BE2C (cell line): ENCODE results near the gene RPH3AL.

Experiments
- DNase-seq: peaks from one replicate; pipeline ENCODE4 v3.0.0-alpha.2; 2020
- H3K27me3 ChIP-seq: fragments of 250-450 bp; sonication (Bioruptor Pico); 2 replicates; pipeline ENCODE4 v1.5.1; 2020; ENCODE audit warnings: mild to moderate bottlenecking
- H3K36me3 ChIP-seq: fragments of 250-450 bp; sonication (Bioruptor Pico); 2 replicates; pipeline ENCODE4 v1.5.1; 2020; ENCODE audit warnings: mild to moderate bottlenecking
- H3K4me1 ChIP-seq: fragments of 250-450 bp; sonication (Bioruptor Pico); 2 replicates; pipeline ENCODE4 v1.5.1; 2020
- H3K4me3 ChIP-seq: 2 replicates; pipeline ENCODE4 v1.5.1; 2011; ENCODE audit warnings: low read depth, low read length
- H3K9me3 ChIP-seq: fragments of 250-450 bp; sonication (Bioruptor Pico); 2 replicates; pipeline ENCODE4 v1.5.1; 2020
- TF ChIP-seq, protein P1 (sequence below): IDR thresholded peaks from 2 replicates; pipeline ENCODE4 v1.5.1; 2012; ENCODE audit warnings: mild to moderate bottlenecking, low read depth, low read length

RPH3AL gene

DNA sequence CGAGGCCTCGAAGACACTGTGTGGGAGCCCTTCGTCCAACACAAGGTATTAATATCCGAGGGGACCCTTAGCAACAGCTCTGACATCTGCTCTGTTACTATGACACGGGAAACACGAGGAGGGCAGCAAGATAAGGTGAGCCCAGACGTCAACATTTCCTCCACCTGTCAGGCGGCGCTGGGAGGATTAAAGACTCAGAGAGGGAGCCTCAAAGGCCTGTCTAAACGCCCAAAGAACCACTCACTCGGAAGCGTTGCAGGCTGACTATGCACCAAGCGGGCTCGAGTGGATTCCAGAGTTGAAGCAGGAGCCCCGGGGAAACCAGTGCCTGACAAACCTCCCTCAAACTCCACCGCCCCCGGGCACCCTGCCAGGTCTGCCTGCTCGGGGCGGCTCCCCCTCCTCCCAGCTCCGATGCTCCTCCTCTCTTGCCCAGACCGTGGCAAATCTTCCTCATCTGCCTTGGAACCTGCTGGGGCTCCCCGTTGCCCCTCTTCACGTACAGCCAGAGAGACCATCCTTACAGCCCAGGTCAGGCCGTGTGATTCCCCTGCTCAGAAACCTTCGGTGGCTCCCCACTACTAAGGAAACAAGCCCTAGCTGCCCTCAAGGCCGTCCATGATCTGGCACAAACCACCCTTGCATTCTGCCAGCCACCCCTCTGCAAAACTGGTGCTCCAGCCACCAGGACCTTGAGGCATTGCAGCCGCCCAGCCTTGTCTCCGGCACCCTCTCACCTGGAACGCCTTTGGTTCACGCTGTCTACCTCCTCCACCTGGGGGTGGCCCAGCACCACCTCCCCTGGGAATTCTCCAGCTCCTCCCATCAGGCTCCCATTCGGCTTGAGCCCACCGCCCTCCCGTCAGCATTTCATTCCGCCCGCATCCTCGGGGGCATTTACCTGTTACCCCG is 16.2 kb downstream of the RPH3AL start:
- no peaks in the 10 kb centered on the region for H3K27me3 ChIP-seq
- peak; percentile 22 for DNase-seq
- no peaks in the 10 kb centered on the region for H3K9me3 ChIP-seq
- no peaks in the 10 kb centered on the region for H3K4me1 ChIP-seq
- TF ChIP-seq, protein P1, sequence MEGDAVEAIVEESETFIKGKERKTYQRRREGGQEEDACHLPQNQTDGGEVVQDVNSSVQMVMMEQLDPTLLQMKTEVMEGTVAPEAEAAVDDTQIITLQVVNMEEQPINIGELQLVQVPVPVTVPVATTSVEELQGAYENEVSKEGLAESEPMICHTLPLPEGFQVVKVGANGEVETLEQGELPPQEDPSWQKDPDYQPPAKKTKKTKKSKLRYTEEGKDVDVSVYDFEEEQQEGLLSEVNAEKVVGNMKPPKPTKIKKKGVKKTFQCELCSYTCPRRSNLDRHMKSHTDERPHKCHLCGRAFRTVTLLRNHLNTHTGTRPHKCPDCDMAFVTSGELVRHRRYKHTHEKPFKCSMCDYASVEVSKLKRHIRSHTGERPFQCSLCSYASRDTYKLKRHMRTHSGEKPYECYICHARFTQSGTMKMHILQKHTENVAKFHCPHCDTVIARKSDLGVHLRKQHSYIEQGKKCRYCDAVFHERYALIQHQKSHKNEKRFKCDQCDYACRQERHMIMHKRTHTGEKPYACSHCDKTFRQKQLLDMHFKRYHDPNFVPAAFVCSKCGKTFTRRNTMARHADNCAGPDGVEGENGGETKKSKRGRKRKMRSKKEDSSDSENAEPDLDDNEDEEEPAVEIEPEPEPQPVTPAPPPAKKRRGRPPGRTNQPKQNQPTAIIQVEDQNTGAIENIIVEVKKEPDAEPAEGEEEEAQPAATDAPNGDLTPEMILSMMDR = no peak
- no peak overlapping the region for H3K4me3 ChIP-seq
- H3K36me3 ChIP-seq = no peaks in the 10 kb centered on the region

DNA sequence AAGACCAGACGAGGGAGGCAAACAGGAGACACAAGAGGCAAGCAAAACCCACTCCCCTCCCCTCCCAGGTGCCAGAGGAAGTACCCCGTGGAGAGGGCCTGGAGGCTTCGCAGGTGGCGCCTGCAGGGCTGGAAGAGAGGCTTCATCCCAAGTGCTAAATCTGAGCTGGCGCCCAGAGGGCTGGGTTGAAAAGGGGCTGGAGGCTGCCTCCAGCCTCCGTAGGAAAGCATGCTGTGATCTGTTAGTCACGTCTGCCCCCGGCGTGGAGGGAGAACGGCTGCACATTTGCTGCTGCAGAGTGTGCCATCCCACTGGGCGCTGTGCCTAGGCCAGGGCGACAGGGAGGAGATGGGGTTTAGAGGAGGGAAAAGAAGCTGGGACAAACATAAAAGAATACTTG is 16.9 kb downstream of the RPH3AL start:
- H3K4me1 ChIP-seq = no peaks in the 10 kb centered on the region
- no peak overlapping the region for H3K4me3 ChIP-seq
- TF ChIP-seq, protein P1 = no peak
- no peaks in the 10 kb centered on the region for H3K36me3 ChIP-seq
- no peak for DNase-seq
- no peaks in the 10 kb centered on the region for H3K9me3 ChIP-seq
- no peaks in the 10 kb centered on the region for H3K27me3 ChIP-seq

DNA sequence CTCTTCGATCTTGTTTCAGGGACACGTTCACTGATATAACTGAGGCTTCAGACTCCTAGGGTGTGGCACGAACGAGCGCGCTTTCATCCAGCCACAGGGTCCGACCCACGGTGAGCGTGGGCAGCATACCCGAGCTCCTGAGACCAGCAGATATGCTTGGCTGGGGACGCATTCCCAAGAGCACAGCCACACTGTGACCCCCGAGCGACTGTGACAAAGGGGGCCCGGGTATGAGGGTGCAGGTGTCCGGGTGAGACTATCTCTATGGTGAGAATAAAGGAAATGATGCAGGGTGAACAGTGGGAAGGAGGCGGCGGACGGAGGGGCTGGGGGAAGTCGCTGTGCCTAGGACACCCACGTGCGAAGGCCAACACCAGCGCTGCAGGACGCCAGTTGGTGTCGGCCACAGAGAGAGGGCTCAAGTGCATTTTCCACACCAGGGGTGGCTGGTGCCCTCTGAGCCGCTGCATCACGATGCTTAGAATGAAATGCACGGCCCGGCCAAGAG is 17.6 kb downstream of the RPH3AL start:
- Histone ChIP-seq H3K27me3 (no peaks in the 10 kb centered on the region), H3K4me1 (no peaks in the 10 kb centered on the region), H3K4me3 (no peak overlapping the region), H3K9me3 (no peaks in the 10 kb centered on the region), H3K36me3 (no peaks in the 10 kb centered on the region)
- no peak for DNase-seq
- TF ChIP-seq, protein P1 = no peak

DNA sequence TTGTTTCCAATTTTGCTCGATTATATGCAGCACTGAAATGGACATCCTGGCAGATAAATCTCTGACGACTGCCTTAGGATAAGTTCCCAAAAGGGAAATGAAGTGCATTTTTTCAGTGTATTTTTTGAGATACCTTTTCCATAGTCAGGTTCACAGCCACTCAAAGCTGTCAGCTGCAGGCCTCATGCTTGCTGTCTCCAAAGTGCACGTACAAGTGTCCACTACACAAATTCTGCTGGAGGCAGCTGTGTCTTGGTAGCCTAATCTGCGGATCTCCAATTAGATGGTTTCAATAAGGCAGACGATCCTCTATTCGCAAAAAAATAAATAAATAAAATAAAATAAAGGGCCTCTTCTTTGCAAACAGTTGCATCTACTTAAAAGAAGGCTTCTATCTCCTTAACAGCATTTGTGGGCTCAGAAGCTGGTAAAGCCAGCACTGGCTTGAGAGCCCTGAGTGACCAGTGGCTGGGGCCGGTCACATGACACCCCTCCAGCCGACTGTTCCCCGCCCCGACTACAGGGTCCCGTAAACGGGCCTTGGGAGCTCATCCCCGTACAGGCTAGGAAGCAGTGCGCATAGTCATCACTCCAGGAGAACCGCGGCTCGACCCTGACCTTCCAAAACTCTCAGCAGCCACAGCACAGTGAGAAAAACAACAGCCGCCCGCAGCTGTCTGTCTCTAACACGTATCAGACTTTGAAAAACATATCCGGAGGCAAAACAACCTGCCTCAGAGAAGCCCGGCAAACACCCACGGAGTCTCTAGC is 18.8 kb downstream of the RPH3AL start:
- TF ChIP-seq, protein P1 = no peak
- no peak for DNase-seq
- H3K4me1 ChIP-seq = no peaks in the 10 kb centered on the region

DNA sequence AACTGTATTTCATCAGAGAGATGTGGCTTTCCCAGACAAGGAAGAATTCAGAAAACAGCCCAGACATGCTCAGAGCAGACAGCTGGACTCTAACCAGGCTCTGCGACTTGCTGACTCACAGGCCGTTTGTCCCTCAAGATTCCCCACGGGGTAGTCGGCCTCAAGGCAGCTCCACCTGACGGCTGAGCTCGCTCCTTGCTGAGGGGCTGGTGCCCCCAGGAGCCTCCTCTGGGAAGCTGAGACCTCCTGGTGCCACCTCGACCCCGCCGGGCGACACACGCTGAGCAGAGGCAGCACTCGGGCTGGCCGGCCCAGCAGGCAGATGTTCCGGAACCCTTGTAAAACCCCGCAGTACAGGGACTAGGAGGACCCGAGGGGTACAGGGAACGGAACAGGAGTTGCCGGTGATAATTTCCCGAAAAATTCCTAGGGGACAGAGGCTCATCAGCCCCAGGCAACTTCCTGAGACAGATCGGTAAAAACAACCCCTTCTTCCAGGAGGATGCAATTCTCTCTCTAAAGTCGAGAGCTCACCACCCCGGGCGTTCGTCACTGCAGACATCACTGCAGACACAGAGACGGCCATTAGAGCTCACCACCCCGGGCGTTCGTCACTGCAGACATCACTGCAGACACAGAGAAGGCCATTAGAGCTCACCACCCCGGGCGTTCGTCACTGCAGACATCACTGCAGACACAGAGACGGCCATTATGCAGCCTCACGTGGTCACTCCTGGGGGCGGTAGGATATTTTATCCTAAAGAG is 19.9 kb downstream of the RPH3AL start:
- no peak overlapping the region for H3K4me3 ChIP-seq
- H3K27me3 ChIP-seq = no peaks in the 10 kb centered on the region
- H3K4me1 ChIP-seq = no peaks in the 10 kb centered on the region
- TF ChIP-seq, protein P1 = no peak
- DNase-seq = no peak
- H3K9me3 ChIP-seq = no peaks in the 10 kb centered on the region
- H3K36me3 ChIP-seq = no peaks in the 10 kb centered on the region

More for the DNA sequence above, 18.8 kb downstream of the RPH3AL start:
- no peaks in the 10 kb centered on the region for H3K27me3 ChIP-seq
- H3K4me3 ChIP-seq = no peak overlapping the region
- no peaks in the 10 kb centered on the region for H3K36me3 ChIP-seq
- H3K9me3 ChIP-seq = no peaks in the 10 kb centered on the region
